Endothelial cell of umbilical vein (primary cell): ENCODE measurements around the gene NDUFB10.

Experiments
- CTCF ChIP-seq, 2 donors: IDR thresholded peaks; 1 replicate in 1 of 2; 2 replicates in 1 of 2; pipeline ENCODE4 v1.5.1; 2011; ENCODE audit warnings: low read length in 2 of 2, mild to moderate bottlenecking in 2 of 2, moderate library complexity in 2 of 2, control low read depth in 1 of 2, inconsistent platforms in 1 of 2, low read depth in 1 of 2; ENCODE audit not compliant: insufficient read depth in 1 of 2; ENCODE audit errors: extremely low read depth in 1 of 2
- EZH2 ChIP-seq: IDR thresholded peaks from 2 replicates; pipeline ENCODE4 v1.6.1; 2012; ENCODE audit warnings: borderline replicate concordance, low read depth, mild to moderate bottlenecking, moderate library complexity, low read length, inconsistent platforms; ENCODE audit not compliant: severe bottlenecking
- GATA2 ChIP-seq: IDR thresholded peaks from 2 replicates; pipeline ENCODE4 v1.7.0; 2011; ENCODE audit warnings: low read depth, mild to moderate bottlenecking, moderate library complexity, mixed read lengths, low read length; ENCODE audit not compliant: insufficient read length, insufficient read depth
- JUN ChIP-seq: IDR thresholded peaks from 2 replicates; pipeline ENCODE4 v1.6.1; 2011; ENCODE audit warnings: borderline replicate concordance, low read depth; ENCODE audit not compliant: insufficient read length, insufficient read depth
- MAX ChIP-seq: IDR thresholded peaks from 2 replicates; pipeline ENCODE4 v1.6.1; 2011; ENCODE audit not compliant: insufficient read depth, insufficient read length
- MYC ChIP-seq: IDR thresholded peaks from one replicate; pipeline ENCODE4 v1.6.1; 2011; ENCODE audit warnings: mild to moderate bottlenecking, low read depth, low read length
- POLR2A ChIP-seq: IDR thresholded peaks from 2 replicates; pipeline ENCODE4 v1.6.1; 2012; ENCODE audit warnings: low read depth, mild to moderate bottlenecking, control low read depth, low read length
- POLR2AphosphoS5 ChIP-seq: IDR thresholded peaks from 2 replicates; pipeline ENCODE4 v1.6.1; 2012; ENCODE audit warnings: low read depth, mild to moderate bottlenecking, control low read depth, low read length, moderate library complexity; ENCODE audit not compliant: insufficient read depth

- TF ChIP-seq CTCF (IDR thresholded peaks at IDR 0.05; ENCODE audit: extremely low read depth in 1 of 2, insufficient read depth in 1 of 2, low read depth in 1 of 2, low read length in 2 of 2) (no peak), POLR2A (no peak), JUN (no peak), POLR2AphosphoS5 (no peak), MYC (no peak), GATA2 (no peak), EZH2 (no peak), MAX (no peak)
Measured at GRCh38 chr16:2004795-2005517, 45.6 kb downstream of the NDUFB10 start.
